GM18498 (cell line): Measurements from ENCODE around the gene CD52.
"Not testable (repeated sequence)": the region's sequence is repeated elsewhere in the genome, so short reads cannot be mapped to it uniquely, and the experiment has no call there.

ENCODE experiments used
- ATAC-seq: cut with Tn5 transposase; IDR thresholded peaks from one replicate; pipeline ENCODE4 v1.9.1; 2021; ENCODE audit warnings: mild to moderate bottlenecking, moderate library complexity; ENCODE audit not compliant: unreplicated experiment

CD52 gene

DNA sequence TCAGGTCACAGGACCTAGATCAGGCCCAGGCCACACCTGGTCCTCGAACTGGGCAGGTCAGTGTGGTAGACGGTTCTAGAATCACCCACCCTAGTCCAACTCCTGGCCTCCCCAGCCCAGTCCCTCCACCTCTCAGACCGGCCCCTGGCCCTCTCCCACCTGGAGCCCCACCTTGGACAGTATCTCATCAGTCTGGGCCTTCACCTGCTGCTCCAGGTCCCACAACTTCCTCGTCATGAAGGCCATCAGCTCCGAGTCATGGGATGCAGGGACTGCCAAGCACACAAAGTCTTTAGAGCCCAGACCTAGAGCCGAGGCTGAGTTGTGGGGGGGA, 20.0 kb upstream of the CD52 start:
- ATAC-seq, result no peak

DNA sequence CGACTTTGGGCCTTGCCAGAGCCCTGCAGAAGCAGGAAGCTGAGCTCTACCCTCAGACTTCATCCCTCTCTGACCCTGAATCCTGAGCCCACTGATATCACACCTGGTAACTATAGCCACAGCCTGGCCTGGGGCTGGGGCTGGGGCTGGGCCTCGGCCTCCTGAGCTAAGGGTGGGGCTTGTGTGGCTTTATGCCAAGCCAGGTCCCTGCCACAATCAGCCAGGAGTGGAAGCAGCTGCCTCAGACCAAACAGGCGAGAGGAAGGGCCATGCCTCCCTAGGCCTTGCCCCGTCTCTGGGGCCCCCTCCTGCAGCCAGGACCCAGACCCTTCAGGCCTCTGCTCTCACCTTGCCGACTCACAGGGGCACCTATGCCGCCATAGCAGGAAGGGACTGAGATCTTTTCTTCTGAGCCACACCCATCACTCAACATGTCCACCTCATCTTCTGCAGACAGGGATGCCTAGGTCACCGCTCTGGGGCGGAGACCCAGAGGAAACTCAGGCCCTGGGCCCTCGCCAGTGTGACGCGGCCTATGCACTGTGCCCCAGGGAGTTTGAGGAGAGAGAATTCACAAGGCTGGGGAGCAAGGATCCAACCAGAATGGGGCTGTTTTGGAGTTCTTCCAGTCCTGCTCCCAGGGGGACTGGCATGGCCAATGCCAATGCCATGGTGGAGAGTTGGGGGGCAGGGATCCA, 17.0 kb upstream of the CD52 start:
- no peak for ATAC-seq

DNA sequence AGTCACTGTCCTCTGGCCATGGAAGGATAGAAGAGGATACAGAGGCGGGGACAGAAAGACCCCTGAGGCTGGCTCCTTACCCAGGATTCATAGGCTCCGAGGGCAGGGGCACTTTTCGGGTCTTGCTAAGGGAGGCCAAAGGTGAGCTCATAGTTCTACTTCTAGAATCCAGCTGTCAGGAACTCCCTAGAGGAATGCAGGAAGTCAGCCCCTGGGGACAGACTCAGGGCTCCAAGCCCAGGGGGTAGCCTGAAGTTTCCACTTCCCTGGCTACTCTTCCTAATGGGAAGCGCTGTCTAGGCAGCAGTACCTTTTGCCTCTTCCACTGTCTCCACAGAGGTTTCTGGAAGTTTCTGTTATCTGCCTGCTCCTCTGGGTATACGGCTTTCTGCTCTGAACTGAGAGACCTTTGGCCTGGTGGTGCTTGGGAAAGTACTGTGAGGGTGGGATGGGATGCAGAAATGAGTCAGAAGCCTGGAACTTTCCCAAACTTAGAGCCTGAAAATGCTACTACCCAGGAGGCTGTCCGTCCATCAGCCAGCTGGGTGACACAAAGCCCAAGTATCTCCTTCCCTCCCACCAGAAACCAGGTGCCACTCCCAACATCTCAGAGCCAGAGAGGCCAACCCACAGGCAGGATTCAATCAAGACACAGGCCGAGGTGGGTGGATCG, 14.9 kb upstream of the CD52 start:
- no peak for ATAC-seq

DNA sequence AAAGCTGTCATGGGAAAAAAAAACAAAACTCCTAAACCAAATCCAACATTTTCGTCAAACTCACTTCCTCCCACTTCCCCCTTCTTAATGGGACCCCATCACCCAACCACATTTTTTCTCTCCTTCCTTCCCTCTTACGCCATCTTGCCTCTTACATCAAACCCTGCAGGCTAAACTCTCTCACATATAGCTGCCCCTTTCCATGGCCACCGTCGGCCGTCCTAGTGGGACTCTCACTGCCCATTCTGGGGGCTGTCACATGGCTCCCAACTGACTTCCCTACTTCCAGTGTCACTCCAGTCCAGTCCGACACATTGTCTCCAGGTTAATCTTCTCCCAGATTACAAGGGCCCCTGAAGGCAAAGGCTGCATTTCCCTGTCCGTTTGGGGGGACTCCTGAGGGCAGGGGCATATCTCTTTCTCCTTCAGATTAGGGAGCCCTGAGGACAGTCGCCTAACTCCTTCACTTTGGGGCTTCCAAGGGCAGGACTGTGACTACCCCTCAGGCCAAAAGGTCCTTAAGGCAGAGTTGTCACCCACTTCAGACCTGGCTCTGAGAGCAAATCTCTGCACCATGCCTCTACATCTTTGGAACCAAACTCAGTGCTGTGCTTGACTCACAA, 12.0 kb upstream of the CD52 start:
- peak; percentile 11 for ATAC-seq

DNA sequence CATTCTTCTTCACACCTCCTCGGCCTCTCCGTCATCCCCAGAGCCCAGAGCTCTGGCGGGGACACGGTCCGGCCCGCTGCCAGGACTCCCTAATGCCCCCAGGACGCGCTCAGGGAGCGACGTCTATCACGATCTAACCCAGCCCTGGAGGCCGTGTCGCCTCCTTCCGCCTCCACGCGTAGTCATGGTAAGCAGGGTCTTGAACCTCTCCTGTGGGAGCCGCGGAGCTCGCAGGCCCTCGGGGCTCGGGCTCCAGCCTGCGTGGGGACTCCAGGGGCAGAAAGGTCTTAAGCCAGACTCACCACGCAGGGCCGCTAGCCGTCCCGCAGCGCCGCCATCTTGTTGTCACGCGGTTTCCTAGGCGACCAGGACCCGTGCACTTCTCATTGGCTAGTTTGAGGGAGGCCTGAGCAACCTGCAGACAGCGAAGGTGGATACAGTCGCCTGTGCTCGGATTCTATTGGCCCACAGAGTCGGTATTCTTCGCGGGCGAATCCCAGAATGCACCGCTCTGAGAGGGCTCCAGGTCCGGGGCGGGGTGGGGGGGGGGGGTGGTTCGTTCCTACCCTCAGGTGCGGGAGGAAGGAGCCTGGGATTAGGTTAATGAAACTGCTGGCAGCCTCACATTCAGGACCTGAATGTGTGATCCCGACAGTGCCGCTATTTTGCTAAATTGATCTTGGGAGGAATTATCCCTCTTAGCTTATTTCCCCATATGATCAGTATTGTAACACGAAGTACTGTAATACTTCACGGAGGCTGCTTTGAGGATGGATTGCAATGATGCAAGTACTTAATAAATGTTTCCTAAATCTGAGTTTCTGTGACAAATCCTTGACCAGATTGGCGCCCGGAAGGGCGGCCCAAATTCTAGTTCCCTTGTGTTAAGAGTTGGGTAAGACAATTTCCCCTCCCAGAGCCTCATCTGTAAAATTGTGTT, 11.2 kb upstream of the CD52 start, which contains the start of gene UBXN11:
UBXN11 (minus strand) TSS at position 347 of the 940 bp plus-strand sequence. CDS start 3,753 bp downstream, outside the sequence.
- peak; percentile 99 for ATAC-seq

DNA sequence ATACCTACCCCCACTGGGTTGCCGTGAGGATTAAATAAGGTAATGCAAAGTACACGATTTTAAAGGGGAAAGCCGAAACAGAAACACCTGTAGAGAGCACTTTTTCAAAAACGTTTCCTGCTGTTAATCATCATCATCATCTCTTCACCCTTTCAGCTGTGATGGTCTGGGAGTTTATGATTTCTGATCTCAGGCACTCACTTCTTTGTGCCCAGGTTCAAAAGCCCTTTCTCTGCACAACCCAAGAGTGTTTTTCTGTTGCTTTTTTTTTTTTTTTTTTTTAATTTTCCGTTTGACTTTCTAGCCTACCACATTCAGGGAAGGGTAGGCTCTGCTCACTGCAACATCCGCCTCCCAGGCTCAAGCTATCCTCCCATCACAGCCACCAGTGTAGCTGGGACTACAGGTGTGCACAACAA, 10.4 kb upstream of the CD52 start:
- ATAC-seq, result no peak

DNA sequence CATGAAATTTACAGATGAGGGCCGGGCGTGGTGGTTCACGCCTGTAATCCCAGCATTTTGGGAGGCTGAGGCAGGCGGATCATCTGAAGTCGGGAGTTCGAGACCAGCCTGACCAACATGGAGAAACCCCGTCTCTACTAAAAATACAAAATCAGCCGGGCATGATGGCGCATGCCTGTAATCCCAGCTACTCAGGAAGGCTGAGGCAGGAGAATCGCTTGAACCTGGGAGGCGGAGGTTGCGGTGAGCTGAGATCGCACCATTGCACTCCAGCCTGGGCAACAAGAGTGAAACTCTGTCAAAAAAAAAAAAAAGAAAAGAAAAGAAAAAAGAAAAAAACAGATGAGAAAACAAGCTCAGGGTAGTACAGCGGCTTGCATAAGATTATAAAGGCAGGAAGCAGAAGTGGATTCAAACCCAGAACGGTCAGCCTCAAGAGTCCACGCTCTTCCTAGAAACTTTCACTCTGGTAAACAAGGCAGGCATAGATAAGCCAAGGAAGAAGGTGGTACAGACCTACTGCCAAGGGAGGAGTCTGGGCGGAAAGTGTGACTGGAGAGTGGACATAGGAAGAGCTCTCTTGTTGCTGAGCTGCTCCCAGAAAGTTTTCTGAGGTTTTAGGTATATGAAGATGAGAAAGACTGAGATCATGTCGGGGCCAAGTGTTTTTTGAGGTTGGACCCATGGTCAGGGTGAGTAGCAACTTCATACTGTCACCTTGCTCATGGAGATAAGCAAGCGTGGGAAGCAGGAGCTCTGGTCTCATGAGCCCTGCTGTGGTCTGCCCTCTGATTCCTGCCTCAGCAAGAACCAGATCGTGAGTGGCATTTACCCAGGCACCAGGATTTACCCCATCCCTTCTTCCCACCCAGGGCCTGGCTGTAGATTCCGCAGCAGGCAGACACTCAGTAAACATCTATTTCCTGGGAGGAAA, 9.5 kb upstream of the CD52 start:
- not testable (repeated sequence) for ATAC-seq

DNA sequence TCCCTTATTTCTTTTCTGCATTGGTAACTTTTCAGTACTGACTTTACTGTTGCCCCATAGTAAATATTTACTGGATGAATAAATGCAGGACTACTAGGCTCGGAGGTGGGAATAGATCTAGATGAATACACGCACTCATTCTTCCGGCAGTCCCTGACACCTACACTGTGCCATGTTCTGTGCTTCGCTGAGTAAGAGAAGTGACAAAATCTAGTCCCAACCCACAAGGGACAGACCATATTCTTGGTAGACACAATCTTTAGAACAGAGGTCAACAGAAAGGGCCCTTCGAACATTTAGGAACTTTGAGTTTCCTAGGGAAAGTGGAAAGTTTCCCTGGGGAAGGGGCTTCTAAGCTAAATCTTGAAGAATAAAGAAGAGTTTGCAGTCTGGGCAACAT, 3.3 kb upstream of the CD52 start:
- ATAC-seq, result no peak

DNA sequence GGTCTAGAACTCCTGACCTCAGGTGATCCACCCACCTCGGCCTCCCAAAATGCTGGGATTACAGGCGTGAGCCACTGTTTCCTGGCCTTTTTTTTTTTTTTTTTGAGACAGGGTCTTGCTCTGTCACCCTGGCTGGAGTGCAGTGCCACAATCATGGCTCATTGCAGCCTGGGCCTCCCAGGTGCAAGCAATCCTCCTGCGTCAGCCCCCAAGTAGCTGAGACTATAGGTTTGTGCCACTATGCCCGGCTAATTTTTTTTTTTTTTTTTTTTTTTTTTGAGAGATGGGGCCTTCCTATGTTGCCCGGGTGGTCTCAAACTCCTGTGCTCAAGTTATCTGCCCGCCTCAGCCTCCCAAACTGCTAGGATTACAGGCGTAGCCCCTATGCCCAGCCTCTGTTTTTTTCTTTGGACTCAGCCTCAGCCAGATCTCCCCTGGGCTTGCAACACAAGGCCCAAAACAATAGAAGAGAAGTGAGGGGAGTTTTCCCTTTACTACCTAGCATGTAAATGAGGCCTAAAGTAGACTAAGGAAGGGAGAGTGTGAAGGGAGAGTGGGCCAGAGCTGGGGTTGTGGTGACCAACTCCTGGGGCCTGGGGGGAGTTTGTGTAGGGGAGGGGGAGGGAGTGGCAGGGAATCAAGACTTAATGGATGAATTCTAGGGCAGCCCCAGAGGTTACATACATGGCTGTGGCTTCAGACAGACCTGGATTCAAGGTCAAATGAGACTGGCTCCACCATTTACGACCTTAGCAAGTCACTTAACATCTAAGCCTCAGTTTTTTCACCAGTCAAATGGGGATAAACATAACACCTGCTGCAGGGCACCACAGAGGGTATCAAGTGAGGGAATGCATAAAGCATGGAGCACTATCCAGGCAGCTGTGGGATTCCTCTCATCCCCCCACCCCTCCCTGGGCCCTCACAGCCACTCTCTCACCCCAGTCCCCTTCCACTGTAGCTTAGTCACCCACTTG, 1.6 kb upstream of the CD52 start:
- ATAC-seq, result no peak

DNA sequence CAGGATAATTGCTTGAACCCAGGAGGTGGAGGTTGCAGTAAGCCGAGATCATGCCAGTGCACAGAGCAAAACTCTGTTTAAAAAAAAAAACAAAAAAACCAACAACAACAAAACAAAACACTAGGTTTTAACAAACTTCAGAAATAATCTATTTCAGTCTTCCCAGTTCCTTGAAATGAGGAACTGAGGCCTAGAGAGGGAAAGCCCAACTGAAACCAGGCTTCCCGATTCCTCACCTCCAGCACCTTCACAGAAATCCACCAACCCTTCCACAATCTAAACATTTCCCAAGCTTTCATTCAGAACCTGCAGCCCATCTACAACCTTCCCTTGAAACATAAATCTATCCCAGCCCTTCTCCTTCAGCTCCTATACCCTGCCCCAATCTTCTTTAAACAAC, 612 bp upstream of the CD52 start:
- no peak for ATAC-seq

DNA sequence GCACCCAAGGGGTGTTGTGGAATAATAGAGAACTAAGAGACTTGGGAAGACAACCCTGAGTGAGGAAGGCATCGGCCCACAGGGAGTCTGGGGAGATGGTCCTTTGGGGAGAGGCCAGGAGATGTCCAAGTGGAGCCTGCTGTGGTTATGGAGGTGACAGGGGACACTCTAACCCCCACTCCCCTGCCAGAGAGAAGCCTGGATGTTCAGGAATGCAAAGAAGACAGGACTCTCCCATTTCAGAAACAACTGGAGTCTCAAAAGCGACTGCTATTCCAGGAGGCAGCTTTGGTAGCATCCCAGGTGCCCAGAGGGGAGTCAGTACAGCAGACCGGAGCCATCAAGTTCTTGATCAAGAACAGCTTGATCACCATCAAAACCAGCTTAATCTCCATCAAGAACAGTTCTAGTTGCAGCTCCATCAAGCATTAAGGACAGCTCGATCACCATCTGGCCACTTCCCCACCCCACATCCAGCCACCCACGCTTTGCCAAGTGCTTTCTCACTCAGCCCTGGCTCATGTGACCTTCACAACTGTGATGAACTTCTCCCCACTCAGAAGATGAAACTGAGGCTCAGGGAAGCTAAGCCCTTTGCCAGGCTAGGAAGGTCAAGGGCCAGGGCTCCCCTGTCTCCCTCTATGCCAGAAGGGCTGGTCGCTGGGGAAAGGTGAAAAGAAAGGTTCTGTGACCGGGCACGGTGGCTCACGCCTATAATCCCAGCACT, 743 bp downstream of the CD52 start:
- ATAC-seq, result no peak

DNA sequence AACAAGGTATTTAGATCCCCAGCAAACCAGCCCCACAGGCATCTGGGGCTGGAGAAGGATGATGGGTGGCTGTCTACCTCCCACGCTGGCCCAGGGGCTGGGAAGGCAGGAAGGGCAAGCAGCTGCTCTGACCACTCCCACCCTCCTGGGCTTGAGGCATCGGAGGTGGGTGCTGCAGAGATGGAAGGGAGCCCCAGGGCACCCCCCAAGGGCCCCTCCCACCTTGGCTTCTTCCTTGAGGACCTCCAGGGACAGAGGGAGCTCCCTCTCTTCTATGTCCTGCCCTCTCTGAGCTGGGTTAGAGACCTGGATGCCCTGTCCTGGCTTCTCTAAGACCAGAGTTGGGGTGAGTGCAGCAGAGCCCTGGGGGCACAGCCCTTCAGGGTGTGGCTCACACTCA, 3.1 kb downstream of the CD52 start:
- peak; percentile 7 for ATAC-seq

DNA sequence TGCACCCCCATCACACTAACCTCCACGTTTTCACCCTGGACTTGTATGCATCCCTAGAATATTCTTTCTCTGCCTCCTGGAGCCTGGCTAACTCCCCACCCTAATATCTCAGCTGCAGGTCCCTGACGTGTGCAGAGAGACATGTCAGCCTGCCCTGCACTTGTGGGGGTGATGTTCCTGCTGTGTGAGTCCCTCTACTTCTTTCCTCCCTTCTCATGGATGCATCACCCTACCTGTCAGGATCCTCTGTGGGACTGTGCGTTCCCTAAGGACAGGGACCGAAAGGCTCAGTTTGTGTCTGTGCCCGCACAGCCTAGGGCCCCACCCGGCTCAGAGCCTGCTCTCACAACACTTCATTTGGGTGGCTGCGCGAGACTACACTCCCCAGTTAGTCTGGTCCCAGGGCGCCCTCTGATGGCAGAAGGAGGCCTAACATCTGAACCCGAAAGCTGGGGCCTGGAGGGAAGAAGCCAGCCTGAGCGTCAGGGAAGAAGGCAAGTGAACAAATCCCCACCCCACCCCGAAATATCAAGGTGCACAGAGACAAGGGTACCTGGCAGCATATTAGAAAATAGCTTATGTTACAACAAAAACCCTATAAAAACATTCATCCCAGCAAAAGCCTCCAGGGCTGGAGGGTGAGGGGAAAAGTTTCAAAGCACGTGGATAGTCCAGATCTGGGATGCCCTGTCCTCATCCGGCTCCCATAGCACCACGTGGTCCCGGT, 3.7 kb downstream of the CD52 start:
- ATAC-seq, result peak; percentile 51

DNA sequence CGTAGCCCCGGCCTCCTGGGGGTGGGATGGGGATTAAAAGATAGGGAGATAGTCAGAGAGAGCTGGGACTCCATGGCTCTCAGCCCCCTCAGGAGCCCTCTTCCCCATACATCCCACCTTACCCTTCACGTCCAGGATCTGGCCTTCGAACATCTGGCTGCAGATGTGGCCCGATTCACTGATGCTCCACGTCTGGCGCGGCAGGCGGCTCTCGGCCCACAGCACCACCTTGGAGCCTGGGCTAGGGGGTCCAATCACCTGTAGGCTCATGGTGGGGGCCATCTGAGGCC, 4.2 kb downstream of the CD52 start:
- no peak for ATAC-seq

DNA sequence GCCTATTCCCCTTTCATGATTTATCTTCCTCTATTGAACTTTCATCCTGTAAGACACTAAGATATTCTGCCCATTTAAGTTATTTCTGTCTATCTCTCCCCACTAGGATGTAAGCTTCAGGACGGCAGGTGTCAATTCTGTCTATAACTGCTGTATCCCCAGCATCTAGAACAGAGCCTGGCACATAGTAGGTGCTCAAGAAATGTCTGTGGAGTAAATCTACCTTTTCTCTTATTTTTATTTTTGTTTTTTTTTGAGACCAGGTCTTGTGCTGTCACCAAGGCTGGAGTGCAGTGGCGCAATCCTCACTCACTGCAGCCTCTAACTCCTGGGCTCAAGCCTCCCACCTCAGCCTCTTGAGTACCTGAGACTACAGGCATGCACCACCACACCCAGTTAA, 5.6 kb downstream of the CD52 start:
- no peak for ATAC-seq

DNA sequence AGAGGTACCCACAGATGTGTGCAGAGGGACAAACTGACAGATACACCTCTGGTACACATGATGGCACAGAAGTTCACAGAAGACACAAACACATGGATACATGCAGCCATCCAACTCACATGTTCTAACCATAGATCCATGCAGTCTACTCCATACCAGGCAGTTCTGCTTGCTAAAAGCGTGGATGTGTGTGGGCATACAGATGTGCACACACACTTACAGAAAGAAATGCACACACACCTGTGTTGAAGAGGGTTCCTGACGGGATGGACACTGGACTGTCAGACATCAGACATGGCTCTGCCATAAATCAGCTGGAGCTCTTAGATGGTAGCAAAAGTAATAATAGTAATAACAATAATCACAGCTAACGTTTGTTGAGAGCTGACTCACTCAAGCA, 6.8 kb downstream of the CD52 start:
- no peak for ATAC-seq

DNA sequence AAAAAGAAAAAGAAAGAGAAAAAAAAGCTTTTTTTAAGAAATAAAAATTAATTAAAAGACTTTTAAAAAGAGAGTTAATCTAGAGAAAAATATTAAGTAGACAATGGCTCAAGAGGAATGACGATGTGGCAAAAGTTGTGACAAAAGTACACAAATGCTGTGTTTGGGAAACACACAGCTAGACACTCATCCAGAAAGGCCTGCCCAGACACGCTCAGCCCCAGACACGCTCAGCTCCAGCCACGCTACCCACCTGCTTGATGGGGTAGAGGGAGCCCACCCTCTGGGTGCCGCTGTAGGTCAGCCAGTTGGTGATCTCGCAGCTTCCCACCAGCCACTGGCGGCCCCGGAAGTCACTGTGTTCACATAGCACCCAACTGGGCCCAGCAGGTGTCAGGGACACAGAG, 10.2 kb downstream of the CD52 start:
- no peak for ATAC-seq

DNA sequence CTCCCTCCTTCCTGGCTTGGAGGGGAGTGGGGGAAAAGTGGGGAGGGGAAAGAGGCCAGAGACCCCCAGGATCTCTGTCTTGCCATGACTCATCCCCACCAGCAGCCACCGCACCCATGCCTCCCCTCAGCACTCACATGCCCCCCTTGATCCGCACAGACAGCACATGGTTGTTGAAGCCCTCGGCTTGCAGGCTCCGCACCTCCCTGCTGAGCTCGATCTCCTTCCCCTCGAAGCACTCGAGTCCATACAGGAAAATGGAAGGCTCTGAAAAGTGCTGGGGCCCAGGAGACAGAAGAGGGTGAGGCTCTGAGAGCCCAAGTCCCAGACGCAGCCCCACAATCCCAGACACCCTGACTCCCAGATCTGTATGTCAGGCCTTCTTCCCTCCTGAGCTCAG, 10.8 kb downstream of the CD52 start:
- ATAC-seq, result no peak
